PC-3 (cell line): Measurements from ENCODE around the gene MRPS27.

Source experiments
- CTCF ChIP-seq: fragments of 300-600 bp; sonication (generic); conservative IDR thresholded peaks from 2 replicates; pipeline ENCODE4 v1.5.1; 2017; ENCODE audit warnings: antibody characterized with exemption, low read depth, mild to moderate bottlenecking, low read length
- EZH2 ChIP-seq: fragments of 300-600 bp; sonication (generic); IDR thresholded peaks from one replicate; pipeline ENCODE4 v1.6.1; 2017; ENCODE audit warnings: antibody characterized with exemption, mild to moderate bottlenecking, low read length; ENCODE audit not compliant: unreplicated experiment

GRCh38 chr5:72179816-72180440 lies 140.1 kb downstream of the MRPS27 start:
- TF ChIP-seq CTCF (no peak), EZH2 (no peak)
